ENCODE results near the gene PKD1.
"Not testable (repeated sequence)": the region's sequence is repeated elsewhere in the genome, so short reads cannot be mapped to it uniquely, and the experiment has no call there.

Gene PKD1

DNA sequence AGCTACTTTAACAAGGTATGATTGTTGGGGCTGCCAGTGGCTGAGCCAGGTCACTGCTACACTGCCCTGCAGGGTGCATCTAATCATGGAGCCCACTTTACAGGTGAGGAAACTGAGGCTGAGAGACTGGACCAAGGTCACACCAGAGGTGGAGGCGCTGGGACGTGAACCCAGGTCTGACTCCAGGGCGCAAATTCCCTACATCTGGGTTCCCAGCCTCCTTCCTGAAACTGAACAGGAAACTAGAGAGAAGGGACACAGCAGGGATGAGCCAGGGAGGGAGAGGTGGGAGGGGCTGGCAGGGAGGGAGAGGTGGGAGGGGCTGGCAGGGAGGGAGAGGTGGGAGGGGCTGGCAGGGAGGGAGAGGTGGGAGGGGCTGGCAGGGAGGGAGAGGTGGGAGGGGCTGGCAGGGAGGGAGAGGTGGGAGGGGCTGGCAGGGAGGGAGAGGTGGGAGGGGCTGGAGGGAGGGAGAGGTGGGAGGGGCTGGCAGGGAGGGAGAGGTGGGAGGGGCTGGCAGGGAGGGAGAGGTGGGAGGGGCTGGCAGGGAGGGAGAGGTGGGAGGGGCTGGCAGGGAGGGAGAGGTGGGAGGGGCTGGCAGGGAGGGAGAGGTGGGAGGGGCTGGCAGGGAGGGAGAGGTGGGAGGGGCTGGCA, 7.9 kb downstream of the PKD1 start:
- not testable (repeated sequence) for DNase-seq (ENCODE audit: extremely low spot score, insufficient read length, low read depth); FAIRE-seq

DNA sequence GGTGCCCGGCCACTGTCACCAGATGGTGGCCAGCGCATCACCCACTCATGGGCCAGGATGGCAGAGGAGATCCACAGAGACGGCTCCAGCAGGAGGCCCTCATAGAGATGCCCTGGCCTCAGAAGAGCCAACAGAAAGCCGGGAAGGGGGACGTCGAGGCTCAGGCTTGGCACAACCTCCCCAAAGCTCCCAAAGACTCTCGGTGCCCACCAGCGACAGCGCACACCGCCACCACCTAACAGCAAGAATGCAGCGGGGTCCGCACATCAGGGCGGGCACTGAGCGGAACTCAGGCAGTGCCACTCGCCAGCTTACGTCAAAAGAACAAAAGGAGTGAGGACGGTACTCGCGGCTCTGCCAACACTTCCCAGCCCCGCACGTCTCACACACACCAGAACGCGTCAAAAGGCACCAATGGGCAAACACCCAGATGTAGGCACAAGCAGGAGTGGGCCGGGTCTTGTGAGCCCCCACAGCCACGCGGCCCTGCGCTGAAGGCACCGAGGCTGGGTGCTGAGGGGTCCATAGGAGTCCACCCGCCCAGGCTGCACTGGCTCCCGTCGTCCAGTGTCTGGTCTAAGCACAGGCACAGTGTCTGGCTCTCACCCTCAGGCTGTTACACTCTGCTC, 8.7 kb downstream of the PKD1 start:
- FAIRE-seq; DNase-seq (ENCODE audit: extremely low spot score, insufficient read length, low read depth): not testable (repeated sequence)

DNA sequence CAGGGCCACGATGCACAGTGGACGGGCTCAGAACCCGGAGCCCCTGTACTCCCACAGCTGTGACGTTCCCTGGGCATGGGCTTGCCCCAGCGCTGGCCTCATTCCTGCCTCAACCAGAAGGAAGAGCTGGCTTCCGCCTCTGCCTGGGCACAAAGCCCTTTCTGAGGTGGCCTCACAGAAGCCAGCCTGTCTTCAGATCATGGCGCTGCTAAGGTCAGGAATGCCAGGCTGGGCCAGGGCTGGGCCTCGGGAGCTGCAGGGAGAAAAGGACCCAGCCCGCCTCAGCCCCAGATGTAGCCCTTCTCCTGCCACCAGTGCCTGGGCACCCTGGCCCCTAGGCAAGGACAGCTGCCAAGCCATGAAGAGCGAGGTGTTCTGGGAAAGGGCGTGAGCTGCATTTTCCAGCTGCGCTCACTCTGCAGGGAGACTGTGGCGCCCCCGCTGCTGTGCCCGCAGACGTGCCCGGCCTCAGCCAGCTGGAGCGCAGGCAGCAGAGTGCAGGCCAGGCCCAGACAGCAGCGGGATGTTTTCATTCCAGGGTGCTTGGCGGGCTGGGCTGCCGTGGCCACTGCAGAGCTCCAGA, 9.4 kb downstream of the PKD1 start:
- DNase-seq (ENCODE audit: extremely low spot score, insufficient read length, low read depth); FAIRE-seq: not testable (repeated sequence)

DNA sequence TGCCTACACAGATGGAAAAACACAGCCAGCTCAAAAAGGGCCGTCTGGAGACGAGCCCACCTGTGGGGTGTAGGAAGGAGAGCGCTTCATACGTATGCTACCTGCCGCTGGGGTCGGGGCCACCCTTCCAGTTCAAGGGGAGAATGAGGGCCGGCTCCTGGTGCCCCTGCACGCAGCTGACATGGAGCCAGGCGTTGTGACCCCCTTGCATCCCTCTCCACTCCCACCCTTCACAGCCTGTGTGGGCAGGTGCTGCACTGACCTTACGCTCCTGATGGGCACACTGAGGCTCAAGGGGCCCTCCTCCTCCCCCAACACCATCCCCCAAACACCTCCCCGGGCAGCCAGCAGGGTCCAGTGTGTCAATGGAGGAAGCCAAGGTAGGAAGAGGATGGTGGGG, 10.1 kb downstream of the PKD1 start:
- FAIRE-seq; DNase-seq (ENCODE audit: extremely low spot score, insufficient read length, low read depth): not testable (repeated sequence)

DNA sequence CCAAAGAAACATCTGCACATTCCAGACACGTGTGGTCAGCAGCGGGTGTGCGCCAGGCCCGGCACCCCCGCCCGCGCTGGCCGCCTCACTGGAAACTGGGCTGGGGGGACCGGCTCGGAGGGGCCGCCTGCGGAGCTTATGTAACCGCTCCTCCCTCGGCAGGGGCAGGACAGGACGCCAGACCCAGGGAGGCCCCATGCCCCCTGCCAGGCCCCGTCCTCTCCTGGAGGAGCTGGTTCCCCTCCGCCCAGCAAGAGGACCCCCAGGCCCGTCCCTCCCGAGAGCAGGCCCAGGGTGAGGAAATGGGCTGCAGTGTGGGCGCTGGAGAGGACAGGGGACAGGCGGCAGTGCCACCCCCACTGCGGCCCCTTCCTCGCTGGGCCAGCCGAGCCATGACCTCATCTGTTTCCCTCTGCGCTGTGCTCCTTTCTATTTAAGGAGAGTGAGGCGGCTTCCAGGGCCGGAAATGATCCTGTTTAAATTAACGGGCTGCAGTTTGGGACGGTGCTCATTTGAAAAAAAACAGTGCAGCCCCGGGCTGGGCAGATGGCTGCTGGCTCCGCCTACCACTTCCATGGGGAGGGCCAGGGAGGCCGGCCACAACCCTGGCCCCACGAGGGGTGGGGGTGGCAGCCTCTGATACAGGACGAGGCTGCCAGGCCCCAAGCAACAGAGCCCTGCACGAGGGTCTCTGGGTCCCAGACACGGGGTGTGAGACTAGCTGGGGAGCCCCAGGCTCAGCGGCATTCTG, 10.8 kb downstream of the PKD1 start:
- DNase-seq (ENCODE audit: extremely low spot score, insufficient read length, low read depth); FAIRE-seq: not testable (repeated sequence)

DNA sequence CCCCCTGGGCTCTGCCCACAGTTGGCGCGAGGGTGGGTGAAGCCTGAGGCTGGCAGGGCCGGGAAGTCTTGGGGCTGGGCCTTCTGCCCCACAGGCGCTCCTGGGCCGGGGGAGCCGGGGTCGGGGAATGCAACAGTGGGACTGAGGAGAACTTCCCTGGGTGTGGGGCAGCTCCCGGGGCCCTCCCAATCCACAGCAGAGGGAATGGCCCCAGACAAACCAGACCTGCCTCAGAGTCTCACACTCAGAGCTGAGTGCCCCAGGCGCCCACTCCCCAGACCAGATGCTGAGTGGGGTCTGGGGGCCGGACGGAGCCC, 11.4 kb downstream of the PKD1 start:
- not testable (repeated sequence) for FAIRE-seq; DNase-seq (ENCODE audit: extremely low spot score, insufficient read length, low read depth)

DNA sequence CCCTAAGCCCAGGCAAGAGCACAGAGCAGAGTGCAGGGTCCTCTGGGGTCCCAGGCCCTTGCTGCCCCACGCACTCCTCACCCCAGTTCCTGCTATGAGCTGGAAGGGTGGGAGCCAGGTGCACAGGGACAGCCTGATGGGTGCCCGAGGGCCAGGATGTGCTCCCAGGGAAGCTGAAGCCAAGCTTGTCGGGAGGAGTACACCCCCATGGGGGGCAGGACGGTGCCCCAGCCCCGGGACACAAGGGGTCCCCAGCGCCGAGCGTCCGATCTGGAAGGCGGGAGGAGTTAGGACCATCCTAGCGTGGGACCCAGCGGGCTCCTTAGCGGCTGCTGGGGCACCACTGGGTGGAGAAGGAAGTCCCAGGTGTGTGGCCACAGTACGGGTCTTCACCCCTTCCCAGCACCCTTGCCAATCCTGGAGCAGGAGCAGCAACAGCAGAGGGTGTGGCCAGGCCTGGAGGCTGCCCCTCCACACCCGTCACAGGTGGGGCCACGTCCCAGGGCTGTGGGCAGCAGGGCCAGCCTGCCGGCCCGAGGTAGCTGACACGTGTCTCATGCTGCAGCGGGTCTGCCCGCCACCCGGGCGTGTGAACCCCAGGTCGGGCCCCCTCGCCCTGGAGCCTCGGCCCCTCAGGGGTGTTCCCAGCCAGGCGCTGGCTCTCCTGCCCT, 11.9 kb downstream of the PKD1 start:
- not testable (repeated sequence) for FAIRE-seq

DNA sequence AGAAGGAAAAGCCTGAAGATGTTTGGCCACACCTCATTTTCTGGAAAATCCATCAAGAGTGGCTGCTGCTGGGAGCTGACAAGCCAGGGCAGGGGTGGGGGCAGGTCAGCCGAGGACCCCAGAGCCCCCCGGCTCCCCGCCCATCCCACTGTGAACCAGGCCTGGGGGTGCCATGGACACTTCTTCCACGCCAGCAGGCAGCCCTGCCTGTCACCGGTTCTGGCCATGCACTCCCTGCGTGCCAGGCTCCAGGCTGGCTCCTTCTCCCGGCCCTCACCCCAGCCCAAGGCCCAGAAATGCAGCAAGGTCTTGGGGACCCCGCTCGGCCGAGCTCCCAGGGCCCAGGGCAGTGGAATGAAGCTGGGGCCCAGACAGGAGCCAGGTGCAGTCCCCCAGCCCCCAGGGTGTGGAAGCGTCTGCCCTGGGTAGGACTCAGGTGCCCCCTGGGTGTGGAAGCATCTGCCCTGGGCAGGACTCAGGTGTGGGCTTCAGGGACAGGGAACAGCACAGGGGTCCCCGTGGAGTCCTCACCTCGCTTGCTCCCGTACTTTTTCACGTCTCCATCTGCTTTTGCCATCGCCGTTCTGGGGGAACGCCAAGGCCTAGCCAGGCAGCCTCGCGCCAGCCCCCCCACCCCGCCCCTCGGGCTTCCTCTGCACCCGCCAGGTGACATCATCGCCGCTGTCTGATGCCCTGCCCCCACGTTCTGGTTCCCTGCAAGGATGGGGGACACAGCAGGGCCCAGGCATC, 12.6 kb downstream of the PKD1 start:
- not testable (repeated sequence) for DNase-seq (ENCODE audit: extremely low spot score, insufficient read length, low read depth)

More for the DNA sequence above, 11.9 kb downstream of the PKD1 start:
- not testable (repeated sequence) for DNase-seq (ENCODE audit: extremely low spot score, insufficient read length, low read depth)

DNA sequence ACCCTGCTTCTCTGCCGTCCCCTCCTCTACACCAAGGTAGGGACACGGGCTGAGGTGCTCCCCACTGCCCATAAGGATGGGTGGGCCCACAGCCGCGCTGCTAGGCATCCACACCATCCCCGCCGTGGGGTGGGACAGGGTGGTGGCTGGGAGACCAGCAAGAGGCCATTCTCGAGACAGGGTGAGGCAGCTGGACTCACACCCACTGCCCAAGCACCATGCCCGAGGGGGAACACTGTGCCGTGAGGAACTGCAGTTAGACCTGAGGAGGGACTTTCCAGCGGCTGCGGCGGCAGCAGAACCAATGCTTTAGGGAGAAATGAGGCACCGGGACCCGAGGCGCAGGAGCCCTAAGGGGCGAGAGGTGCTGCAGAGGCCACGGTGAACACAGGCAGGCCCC, 13.3 kb downstream of the PKD1 start:
- FAIRE-seq (no peak), DNase-seq (ENCODE audit: extremely low spot score, insufficient read length, low read depth) (no peak)

More for the DNA sequence above, 12.6 kb downstream of the PKD1 start:
- not testable (repeated sequence) for FAIRE-seq

DNA sequence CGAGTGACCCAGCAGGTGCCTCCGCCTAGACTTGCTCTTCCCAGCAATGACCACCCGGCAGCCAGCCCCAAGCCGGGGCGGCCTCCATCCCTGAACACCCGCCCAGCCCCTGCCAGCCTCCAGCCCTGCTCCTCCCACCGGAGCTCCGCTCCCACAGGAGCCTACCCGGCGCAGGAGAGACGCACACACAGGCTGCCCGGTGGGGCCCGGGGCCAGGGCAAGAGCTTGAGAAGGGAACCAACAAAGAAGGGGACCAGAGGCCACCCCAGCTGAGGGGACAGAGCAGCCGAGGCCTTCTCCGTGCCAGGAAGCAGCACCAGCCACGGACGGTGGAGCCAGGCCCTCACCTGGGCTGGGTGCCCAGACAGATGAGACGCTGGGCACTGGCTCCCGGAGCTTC, 13.8 kb downstream of the PKD1 start:
- DNase-seq (ENCODE audit: extremely low spot score, insufficient read length, low read depth) (no peak), FAIRE-seq (no peak)

DNA sequence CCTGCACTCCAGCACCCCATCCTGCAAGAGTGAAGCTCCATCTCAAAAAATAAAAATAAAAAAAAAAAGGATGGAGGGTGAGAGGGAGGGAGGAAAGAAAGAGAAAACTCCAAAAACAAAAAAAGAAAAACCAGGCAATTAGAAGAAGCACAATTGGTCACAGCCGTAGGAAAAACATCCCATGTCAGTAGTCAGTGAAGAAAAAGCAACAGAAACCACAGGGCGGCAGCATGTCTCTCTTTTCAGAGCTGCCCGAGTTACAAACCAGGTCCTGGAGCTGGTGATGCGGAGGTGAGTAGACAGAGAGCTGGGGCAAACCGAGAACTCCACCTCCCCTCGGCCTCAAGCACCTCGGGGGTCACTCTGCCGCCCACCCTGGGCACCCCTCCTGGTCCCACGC, 14.4 kb downstream of the PKD1 start:
- not testable (repeated sequence) for DNase-seq (ENCODE audit: extremely low spot score, insufficient read length, low read depth)
- peak; percentile 60 for FAIRE-seq

DNA sequence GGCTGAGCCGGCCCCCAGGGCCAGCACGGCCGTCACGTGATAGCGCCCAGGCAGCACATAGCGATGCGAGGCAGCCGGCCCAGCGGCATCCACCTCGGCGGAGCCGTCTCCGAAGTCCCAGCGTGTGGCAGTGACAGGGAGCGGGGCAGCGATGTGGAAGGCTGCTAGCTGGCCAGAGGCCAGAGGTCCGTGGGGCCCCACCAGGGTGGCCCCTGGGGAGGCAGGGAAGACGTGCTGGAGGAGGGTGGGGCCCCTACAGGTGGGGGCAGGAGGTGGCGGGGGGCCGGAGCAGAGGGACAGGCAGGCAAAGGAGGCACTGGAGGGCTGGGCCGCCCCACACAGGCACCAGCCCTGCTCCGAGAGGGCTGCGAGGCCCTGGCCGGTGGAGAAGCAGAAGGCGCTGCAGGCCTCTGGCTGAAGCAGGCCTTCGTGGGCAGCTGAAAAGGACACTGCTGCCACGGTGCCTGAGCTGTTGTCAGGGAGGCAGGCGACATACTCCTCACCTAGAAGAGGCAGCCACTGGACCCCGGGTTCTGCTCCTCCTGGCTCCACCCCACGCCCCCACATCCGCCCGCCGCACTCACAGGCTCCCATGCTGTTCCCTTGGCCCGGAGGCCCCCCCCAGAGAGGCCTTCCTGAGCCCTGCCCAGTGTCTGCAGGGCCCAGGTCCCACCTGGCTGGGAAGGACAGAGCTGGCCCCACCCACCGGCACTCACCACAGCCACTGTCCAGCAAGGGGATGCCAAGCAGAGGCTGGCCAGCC, 17.6 kb downstream of the PKD1 start:
- DNase-seq (ENCODE audit: extremely low spot score, insufficient read length, low read depth); FAIRE-seq: not testable (repeated sequence)

DNA sequence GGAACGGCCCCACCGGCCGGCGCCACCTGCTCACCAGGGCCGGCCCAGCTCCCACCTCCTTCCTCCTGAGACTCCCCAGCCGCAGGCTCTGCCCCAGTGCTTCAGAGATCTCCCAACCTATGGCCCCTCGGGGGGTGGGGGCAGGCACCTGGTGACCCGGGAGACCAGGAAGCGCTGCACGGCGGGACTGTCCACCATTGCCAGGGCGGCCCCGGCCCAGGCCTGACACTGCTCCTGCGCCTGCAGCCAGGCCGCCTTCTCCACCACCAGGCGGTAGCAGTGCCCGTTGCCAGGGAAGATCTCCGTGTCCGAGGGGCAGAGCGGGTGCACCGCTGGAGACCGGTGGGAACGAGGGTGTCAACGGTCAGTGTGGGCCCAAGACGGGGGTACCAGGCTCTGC, 18.4 kb downstream of the PKD1 start:
- not testable (repeated sequence) for FAIRE-seq; DNase-seq (ENCODE audit: extremely low spot score, insufficient read length, low read depth)

DNA sequence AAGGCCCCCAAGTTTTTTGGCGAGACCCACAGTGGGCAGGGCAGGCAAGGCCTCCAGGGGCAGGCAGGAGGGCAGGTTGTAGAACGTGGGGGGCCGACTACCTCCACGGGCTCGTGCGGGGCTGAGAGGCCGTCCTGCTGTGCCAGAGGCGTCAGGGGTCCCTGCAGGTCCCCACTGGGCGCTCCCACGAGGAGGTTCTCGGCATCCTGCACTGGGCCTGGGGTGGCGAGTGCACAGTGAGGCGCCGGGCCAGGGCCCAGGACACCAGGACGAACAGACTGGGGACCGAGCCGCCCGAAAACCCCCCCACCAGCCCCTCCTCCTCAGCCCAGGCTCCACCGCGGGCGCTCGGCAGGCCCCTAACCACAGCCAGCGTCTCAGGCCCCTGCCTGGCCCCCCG, 19.3 kb downstream of the PKD1 start:
- DNase-seq (ENCODE audit: extremely low spot score, insufficient read length, low read depth); FAIRE-seq: not testable (repeated sequence)

DNA sequence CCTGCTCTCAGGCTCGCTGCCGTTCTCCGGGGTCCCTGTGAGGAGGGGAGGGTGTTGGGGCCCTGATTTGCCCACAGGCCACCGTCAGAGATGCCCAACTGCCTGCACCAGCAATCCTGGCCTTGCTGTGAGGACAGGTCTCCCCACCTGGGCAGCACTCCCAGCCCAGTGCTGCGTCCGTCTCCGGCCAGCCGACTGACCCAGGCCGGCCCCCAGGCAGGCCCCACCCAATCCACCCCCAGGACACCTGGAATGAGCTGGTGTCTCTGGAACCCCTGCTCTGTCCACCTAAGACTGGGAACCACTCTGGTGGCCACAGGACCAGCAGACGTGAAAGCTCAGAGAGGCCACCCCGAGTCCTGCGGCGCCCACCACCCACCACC, 20.1 kb downstream of the PKD1 start:
- no peak for DNase-seq (ENCODE audit: extremely low spot score, insufficient read length, low read depth)
- FAIRE-seq, result no peak

DNA sequence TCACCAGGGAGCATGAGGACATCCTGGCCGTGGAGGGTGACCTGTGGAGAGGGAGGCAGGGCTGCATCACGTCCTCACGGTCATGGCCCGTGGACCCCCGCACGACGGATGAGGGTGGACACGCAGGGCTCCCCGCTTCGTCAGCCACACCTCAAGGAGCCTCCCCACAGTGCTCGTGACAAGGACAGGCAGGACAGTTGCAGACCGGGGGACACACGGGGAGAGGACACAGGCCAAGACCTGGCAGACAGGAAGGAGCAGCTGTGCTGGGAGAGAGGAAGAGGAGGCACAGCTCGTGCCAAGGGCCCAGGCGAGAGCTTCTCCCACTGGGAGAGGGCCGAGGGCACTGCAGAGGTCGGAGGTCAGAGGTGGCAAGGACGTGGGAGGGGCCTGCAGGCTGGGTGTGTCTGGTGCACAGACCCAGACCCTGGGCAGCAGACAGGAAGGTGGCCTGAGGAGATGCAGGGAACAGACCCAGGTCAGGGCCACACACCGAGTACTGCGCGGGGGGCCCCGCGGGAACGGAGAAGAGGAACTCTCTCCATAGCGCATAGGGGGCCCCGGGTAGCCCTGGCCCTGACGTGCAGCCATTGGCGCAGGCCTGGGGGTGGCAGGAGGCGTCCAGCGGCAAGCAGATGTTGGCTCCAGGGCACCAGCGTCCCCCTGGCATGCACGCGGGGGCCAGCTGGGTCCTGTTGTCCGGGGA, 20.7 kb downstream of the PKD1 start:
- not testable (repeated sequence) for DNase-seq (ENCODE audit: extremely low spot score, insufficient read length, low read depth); FAIRE-seq

DNA sequence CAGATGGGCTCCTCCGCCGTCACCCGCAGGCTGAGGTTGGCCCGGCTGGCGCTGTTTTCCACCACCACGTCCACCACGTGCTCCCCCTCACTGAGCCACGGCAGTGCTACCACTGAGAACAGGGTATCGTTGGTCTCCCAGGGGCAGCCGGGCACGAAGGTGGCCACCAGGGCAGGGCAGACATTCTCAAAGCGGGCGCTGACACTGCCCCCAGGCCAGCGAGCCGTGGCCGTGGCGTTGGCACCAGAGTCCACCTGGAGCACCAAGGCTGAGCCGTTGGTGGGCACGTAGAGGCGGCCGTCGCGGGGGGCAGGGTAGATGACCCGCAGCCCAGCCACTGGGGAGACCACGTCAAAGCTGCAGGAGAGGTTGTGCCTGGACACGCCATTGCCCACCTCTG, 21.5 kb downstream of the PKD1 start:
- FAIRE-seq; DNase-seq (ENCODE audit: extremely low spot score, insufficient read length, low read depth): not testable (repeated sequence)

DNA sequence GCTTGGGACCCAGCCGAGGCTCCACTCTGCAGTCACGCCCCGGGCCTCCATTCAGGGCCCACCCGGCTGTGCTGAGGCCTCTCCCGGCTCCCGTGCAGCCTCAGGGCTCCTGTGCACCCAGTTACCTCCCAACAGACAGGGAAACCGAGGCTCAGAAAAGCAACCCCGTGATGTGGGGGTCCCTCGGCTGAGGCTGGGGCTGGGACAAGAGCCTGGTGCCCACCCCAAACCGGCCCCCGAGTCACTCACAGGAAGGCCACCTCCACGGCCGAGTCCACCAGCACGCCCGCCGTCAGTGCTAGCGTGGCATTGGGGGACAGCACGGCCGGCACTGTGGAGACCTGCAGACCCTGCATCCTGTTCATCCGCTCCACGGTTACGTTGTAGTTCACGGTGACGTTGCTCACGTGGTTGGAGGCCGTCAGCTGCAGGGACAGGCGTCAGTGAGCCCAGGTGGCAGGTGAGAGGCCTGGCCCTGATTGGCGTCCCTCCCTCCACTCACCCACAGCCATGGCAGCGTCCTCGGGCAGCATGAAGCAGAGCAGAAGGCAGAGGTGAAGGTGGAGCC, 23.1 kb downstream of the PKD1 start:
- not testable (repeated sequence) for FAIRE-seq; DNase-seq (ENCODE audit: extremely low spot score, insufficient read length, low read depth)

All from GM18507 (cell line).